ENCODE data around the gene MTUS2. TPM values are rescaled to one million over a fixed set of nuclear protein-coding genes. Genes with fewer than 3 reads are reported as not detected.

MTUS2 gene
- total and polyA plus RNA-seq, 7 experiments from 2014 or later = 0.05 to 0.83 TPM; not detected in 5

- peaks cover 0 to 14% (median 7%) of the 10 kb centered on the region in 5 donors for H3K27me3 Mint-ChIP-seq
- H3K27ac ChIP-seq (ENCODE audit: low read depth, low read length) = no peak overlapping the region
- H3K9me3 Mint-ChIP-seq = peaks cover 4 to 22% (median 10%) of the 10 kb centered on the region in 11 donors
- CTCF ChIA-PET = no interaction called here
- no peaks in the 10 kb centered on the region for H3K9me3 ChIP-seq (ENCODE audit: control insufficient read depth in 2 of 3, low read length in 3 of 3)
- H3K36me3 Mint-ChIP-seq = peaks cover 0 to 5% (median 0%) of the 10 kb centered on the region in 5 donors
- peaks cover 0 to 1% (median 0%) of the 10 kb centered on the region in 7 donors for H3K4me1 Mint-ChIP-seq
- DNase-seq = no peak
- no peak overlapping the region for H3K4me3 Mint-ChIP-seq
- no peaks in the 10 kb centered on the region for H3K4me1 ChIP-seq (ENCODE audit: control insufficient read depth in 2 of 2, insufficient read depth in 2 of 2, low read length in 2 of 2)
- POLR2A ChIA-PET = no interaction called here
- H3K27ac Mint-ChIP-seq = no peak overlapping the region
- intact Hi-C loops (cut with micrococcal nuclease) = loop anchor here in 1 of 2 donors (2.0 kb wide), 1 partner anchor 185 kb away; no protein-coding TSS in a partner anchor
- no peak for ATAC-seq
- no peaks in the 10 kb centered on the region for H3K27me3 ChIP-seq (ENCODE audit: control insufficient read depth in 2 of 2, insufficient read depth in 2 of 2, low read length in 2 of 2)
- no peak overlapping the region for H3K4me3 ChIP-seq (ENCODE audit: low read length)
- H3K36me3 ChIP-seq (ENCODE audit: control insufficient read depth in 2 of 3, insufficient read depth in 3 of 3, low read length in 3 of 3) = no peaks in the 10 kb centered on the region
Measured at GRCh38 chr13:29266261-29266660, 446.1 kb downstream of the MTUS2 start.

DNA sequence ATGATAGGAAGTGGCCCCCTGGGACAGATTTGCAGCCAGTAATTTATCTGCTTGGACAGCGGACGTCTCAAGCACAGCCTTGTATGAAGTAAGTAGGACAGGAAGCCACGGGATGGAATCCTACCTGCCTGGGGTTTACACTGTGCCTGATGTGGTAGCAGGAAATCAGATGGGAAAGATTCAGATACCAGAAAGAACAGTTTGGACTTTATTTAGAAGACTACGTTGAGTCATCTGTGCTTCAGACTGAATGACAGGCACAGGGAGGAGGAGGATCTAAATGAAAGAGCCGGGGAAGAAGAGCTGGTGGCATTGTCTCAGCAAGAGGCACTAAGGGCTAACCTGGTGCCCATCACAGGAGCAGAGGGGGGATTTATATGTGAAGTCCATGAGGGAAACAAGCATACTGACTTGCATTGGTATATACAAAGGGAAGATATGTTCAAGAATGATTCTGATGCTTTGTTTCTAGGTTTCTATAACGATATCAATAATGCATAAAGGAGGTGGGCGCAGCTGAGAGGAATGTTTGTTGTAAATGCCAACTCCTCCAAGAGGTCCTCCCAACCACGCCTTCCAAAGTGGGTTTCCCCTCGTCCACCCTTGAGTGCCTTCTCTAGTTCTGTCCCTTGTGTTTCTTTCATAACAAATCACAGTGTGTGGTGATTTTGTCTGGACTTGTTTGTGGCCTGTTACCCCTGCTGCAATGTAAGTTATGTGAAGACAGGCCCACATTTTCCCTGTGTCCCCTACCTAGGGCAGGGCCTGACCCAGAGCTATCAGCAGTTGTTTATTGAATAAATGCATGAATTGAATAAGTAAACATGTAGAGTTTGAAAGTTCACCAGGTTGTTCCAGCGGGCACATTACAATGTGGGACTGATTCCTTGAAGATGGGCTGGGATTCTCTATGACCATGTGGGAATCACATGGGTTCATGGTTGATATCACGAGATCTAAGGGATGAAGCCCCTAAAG lies 446.9 kb downstream of the MTUS2 start:
- H3K4me3 Mint-ChIP-seq = no peak overlapping the region
- no peaks in the 10 kb centered on the region for H3K9me3 ChIP-seq (ENCODE audit: control insufficient read depth in 2 of 3, low read length in 3 of 3)
- H3K4me3 ChIP-seq (ENCODE audit: low read length) = no peak overlapping the region
- peaks cover 0 to 1% (median 0%) of the 10 kb centered on the region in 7 donors for H3K4me1 Mint-ChIP-seq
- no peak for ATAC-seq
- no peak overlapping the region for H3K27ac Mint-ChIP-seq
- no peaks in the 10 kb centered on the region for H3K27me3 ChIP-seq (ENCODE audit: control insufficient read depth in 2 of 2, insufficient read depth in 2 of 2, low read length in 2 of 2)
- peaks cover 0 to 14% (median 9%) of the 10 kb centered on the region in 5 donors for H3K27me3 Mint-ChIP-seq
- intact Hi-C loops (cut with micrococcal nuclease) = loop anchor here in 1 of 2 donors (2.0 kb wide), 1 partner anchor 186 kb away; no protein-coding TSS in a partner anchor
- peaks cover 0 to 5% (median 0%) of the 10 kb centered on the region in 5 donors for H3K36me3 Mint-ChIP-seq
- DNase-seq = no peak
- no peak overlapping the region for H3K27ac ChIP-seq (ENCODE audit: low read depth, low read length)
- H3K36me3 ChIP-seq (ENCODE audit: control insufficient read depth in 2 of 3, insufficient read depth in 3 of 3, low read length in 3 of 3) = no peaks in the 10 kb centered on the region
- H3K9me3 Mint-ChIP-seq = peaks cover 4 to 22% (median 10%) of the 10 kb centered on the region in 11 donors
- H3K4me1 ChIP-seq (ENCODE audit: control insufficient read depth in 2 of 2, insufficient read depth in 2 of 2, low read length in 2 of 2) = no peaks in the 10 kb centered on the region
- ChIA-PET POLR2A (no interaction called here), CTCF (no interaction called here)

DNA sequence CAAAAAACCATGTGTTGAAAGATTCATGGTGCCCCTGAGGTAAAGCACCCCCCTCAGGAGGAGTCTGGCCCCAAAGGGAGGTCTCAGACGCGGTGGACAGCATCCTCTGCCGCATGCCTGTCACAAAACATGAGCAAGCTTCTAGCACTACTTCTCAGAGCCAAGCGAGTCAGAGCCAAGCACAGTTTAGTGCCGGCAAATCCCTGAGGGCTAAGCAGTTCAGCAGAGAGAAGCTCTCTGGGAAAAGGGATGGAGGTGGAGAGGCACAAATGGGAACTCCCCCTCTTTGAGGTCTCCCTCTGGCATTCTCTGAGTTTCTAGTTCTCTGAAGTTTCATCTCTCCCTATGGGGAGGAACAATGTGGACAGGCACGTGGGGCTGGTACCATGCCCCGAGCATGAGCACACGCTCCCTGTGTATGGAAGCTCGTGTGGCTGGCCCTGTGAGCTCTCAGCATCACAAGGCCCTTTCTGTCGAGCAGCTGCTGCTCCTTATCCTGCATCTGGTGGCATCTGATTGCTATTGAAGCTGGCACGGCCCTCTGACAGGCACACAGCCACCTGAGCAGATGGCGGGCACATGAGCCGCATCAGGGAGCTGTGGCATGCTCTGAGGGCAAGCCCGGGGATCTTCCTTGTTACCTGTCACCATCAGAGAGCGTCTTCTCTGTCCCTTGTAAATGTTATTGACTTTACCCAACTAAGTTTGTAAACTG lies 450.3 kb downstream of the MTUS2 start:
- DNase-seq (no peak), ATAC-seq (no peak)
- Histone ChIP-seq H3K27me3 (ENCODE audit: control insufficient read depth in 2 of 2, insufficient read depth in 2 of 2, low read length in 2 of 2) (no peaks in the 10 kb centered on the region), H3K27ac (ENCODE audit: low read depth, low read length) (no peak overlapping the region), H3K36me3 (ENCODE audit: control insufficient read depth in 2 of 3, insufficient read depth in 3 of 3, low read length in 3 of 3) (no peaks in the 10 kb centered on the region), H3K4me1 (ENCODE audit: control insufficient read depth in 2 of 2, insufficient read depth in 2 of 2, low read length in 2 of 2) (no peaks in the 10 kb centered on the region), H3K4me3 (ENCODE audit: low read length) (no peak overlapping the region), H3K9me3 (ENCODE audit: control insufficient read depth in 2 of 3, low read length in 3 of 3) (no peaks in the 10 kb centered on the region)
- Mint-ChIP-seq H3K4me3 (no peak overlapping the region), H3K27ac (no peak overlapping the region), H3K4me1 (peaks cover 0 to 1% (median 0%) of the 10 kb centered on the region in 7 donors), H3K27me3 (peaks cover 0 to 14% (median 9%) of the 10 kb centered on the region in 5 donors), H3K36me3 (no peaks in the 10 kb centered on the region), H3K9me3 (peaks cover 0 to 9% (median under 1%) of the 10 kb centered on the region in 11 donors)
- POLR2A ChIA-PET = no interaction called here
- CTCF ChIA-PET = no interaction called here
- intact Hi-C loops (cut with micrococcal nuclease) = no loop called here

DNA sequence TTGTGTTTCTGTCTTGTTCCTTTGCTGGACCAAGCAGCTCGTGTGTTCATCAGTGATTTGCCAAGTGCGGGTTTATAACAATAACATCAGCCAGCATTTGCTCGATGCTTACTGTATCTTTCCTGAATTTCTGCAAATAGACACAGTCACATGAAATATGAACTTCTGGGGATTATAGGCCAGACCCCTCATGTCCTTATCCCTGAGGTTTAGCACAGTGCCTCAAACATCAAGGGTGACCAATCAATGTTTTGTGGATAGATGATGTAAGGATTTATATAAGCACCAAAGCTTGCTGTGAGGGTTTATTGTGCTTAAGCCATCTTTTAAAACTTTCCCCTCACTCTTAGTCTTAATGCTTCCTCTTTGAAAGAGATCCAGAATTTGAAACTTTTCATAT lies 451.5 kb downstream of the MTUS2 start:
- Histone ChIP-seq H3K9me3 (ENCODE audit: control insufficient read depth in 2 of 3, low read length in 3 of 3) (no peaks in the 10 kb centered on the region), H3K27me3 (ENCODE audit: control insufficient read depth in 2 of 2, insufficient read depth in 2 of 2, low read length in 2 of 2) (no peaks in the 10 kb centered on the region), H3K4me3 (ENCODE audit: low read length) (no peak overlapping the region), H3K36me3 (ENCODE audit: control insufficient read depth in 2 of 3, insufficient read depth in 3 of 3, low read length in 3 of 3) (no peaks in the 10 kb centered on the region), H3K27ac (ENCODE audit: low read depth, low read length) (no peak overlapping the region), H3K4me1 (ENCODE audit: control insufficient read depth in 2 of 2, insufficient read depth in 2 of 2, low read length in 2 of 2) (no peaks in the 10 kb centered on the region)
- Mint-ChIP-seq H3K4me3 (no peak overlapping the region), H3K27ac (no peak overlapping the region), H3K27me3 (peaks cover 0 to 19% (median 9%) of the 10 kb centered on the region in 5 donors), H3K4me1 (peaks cover 0 to 1% (median 0%) of the 10 kb centered on the region in 7 donors), H3K9me3 (peaks cover 0 to 12% (median 3%) of the 10 kb centered on the region in 11 donors), H3K36me3 (no peaks in the 10 kb centered on the region)
- no peak for ATAC-seq
- no peak for DNase-seq
- ChIA-PET CTCF (no interaction called here), POLR2A (no interaction called here)
- intact Hi-C loops (cut with micrococcal nuclease) = no loop called here

DNA sequence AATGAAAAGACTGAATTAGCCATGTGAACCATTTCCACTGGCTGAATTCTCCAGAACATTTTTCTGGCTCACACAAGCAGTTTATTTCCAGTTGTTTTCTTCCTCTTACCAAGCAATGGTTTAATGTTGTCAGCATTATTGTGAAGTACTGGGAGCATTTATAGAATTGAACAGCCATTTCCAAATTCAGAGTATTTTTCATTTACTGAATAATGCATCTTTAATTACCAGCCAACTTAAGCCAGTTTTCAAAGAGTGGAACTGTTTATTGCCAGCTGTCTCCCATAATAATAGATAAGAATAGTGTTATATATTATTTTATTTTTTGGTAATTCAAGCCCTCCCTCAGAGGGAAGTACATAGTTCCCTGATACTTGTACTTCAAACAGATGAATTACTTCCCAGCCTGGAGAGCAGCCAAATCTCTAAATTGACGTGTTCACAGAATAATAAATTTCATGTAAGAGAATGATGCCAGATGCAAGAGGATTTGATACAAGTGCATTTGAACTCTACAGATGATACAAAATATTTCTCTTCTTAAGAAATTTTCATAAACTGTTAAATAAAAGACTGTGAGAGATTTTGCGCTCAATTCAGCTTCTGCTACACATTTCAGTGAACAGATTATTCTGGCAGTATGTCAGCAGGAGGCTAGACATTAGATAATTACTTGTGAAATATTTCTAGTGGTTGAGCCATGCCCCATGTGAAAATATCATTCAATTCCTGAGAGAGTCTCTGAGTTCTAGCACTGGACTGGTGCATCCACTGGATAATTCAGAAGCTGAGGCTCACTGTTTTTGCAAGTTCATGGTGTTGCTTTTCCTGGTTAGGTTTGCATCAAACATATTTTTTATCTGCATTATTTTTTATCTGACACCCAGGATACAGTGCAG lies 459.5 kb downstream of the MTUS2 start:
- no peaks in the 10 kb centered on the region for H3K36me3 Mint-ChIP-seq

GRCh38 chr13:29281932-29282495 lies 461.9 kb downstream of the MTUS2 start:
- POLR2A ChIA-PET = no interaction called here
- no peaks in the 10 kb centered on the region for H3K36me3 ChIP-seq (ENCODE audit: control insufficient read depth in 2 of 3, insufficient read depth in 3 of 3, low read length in 3 of 3)
- H3K4me3 ChIP-seq (ENCODE audit: low read length) = no peak overlapping the region
- H3K9me3 ChIP-seq (ENCODE audit: control insufficient read depth in 2 of 3, low read length in 3 of 3) = no peaks in the 10 kb centered on the region
- DNase-seq = no peak
- CTCF ChIA-PET = no interaction called here
- Mint-ChIP-seq H3K4me3 (no peak overlapping the region), H3K27me3 (peaks cover 0 to 14% (median 3%) of the 10 kb centered on the region in 5 donors), H3K36me3 (no peaks in the 10 kb centered on the region), H3K4me1 (no peaks in the 10 kb centered on the region), H3K27ac (no peak overlapping the region), H3K9me3 (peaks cover 0 to 3% (median 0%) of the 10 kb centered on the region in 11 donors)
- H3K27me3 ChIP-seq (ENCODE audit: control insufficient read depth in 2 of 2, insufficient read depth in 2 of 2, low read length in 2 of 2) = no peaks in the 10 kb centered on the region
- H3K4me1 ChIP-seq (ENCODE audit: control insufficient read depth in 2 of 2, insufficient read depth in 2 of 2, low read length in 2 of 2) = no peaks in the 10 kb centered on the region
- H3K27ac ChIP-seq (ENCODE audit: low read depth, low read length) = no peak overlapping the region
- ATAC-seq = no peak
- intact Hi-C loops (cut with micrococcal nuclease) = no loop called here

More for the DNA sequence above, 459.5 kb downstream of the MTUS2 start:
- H3K9me3 ChIP-seq (ENCODE audit: control insufficient read depth in 2 of 3, low read length in 3 of 3) = no peaks in the 10 kb centered on the region
- H3K4me1 ChIP-seq (ENCODE audit: control insufficient read depth in 2 of 2, insufficient read depth in 2 of 2, low read length in 2 of 2) = no peaks in the 10 kb centered on the region
- Mint-ChIP-seq H3K27ac (no peak overlapping the region), H3K4me1 (no peaks in the 10 kb centered on the region), H3K9me3 (peaks cover 0 to 9% (median 2%) of the 10 kb centered on the region in 11 donors), H3K27me3 (peaks cover 0 to 13% (median 3%) of the 10 kb centered on the region in 5 donors), H3K4me3 (no peak overlapping the region)
- no peak overlapping the region for H3K27ac ChIP-seq (ENCODE audit: low read depth, low read length)
- H3K27me3 ChIP-seq (ENCODE audit: control insufficient read depth in 2 of 2, insufficient read depth in 2 of 2, low read length in 2 of 2) = no peaks in the 10 kb centered on the region
- no peak for ATAC-seq
- CTCF ChIA-PET = no interaction called here
- no peak overlapping the region for H3K4me3 ChIP-seq (ENCODE audit: low read length)
- intact Hi-C loops (cut with micrococcal nuclease) = no loop called here
- no peaks in the 10 kb centered on the region for H3K36me3 ChIP-seq (ENCODE audit: control insufficient read depth in 2 of 3, insufficient read depth in 3 of 3, low read length in 3 of 3)
- POLR2A ChIA-PET = no interaction called here
- DNase-seq = no peak
